ENCODE results near the gene ANGPT4.

GRCh38 chr20:953742-954141, 37.6 kb upstream of the ANGPT4 start:
- TF ChIP-seq CTCF (IDR thresholded peaks at IDR 0.05; ENCODE audit: low read length) (no peak), EZH2 (IDR thresholded peaks at IDR 0.05; ENCODE audit: borderline replicate concordance, low read length) (no peak)

All from OCI-LY1 (cell line).